Stimulated activated CD4-positive, alpha-beta T cell treated with anti-CD3 and anti-CD28 coated beads, TNF-alpha, amount 100 ng/mL, for 1 hour (primary cell): ENCODE data around the gene CACNA1H.

ENCODE experiments used
- DNase-seq, 3 donors: peaks; one replicate each; pipeline ENCODE4 v3.0.0-alpha.2; 2020; ENCODE audit warnings: low read depth in 3 of 3, low spot score in 1 of 3

CACNA1H gene

GRCh38 chr16:1121601-1122397 is 31.1 kb upstream of the CACNA1H start:
- DNase-seq, result no peak

- no peak for DNase-seq
Measured at GRCh38 chr16:1122398-1122765, 30.5 kb upstream of the CACNA1H start.

GRCh38 chr16:1123525-1124230 is 29.2 kb upstream of the CACNA1H start:
- no peak for DNase-seq

GRCh38 chr16:1124291-1124690 is 28.6 kb upstream of the CACNA1H start:
- DNase-seq, result no peak

GRCh38 chr16:1124795-1125194 is 28.1 kb upstream of the CACNA1H start:
- DNase-seq, result no peak

GRCh38 chr16:1125471-1125870 is 27.4 kb upstream of the CACNA1H start:
- no peak for DNase-seq

- no peak for DNase-seq
Measured at GRCh38 chr16:1126044-1126443, 26.9 kb upstream of the CACNA1H start.

GRCh38 chr16:1126586-1126985 is 26.3 kb upstream of the CACNA1H start:
- no peak for DNase-seq

- DNase-seq, result no peak
Measured at GRCh38 chr16:1127101-1127500, 25.8 kb upstream of the CACNA1H start.

GRCh38 chr16:1127971-1128715 is 24.8 kb upstream of the CACNA1H start:
- DNase-seq, result no peak

GRCh38 chr16:1129106-1129960 is 23.6 kb upstream of the CACNA1H start:
- DNase-seq, result no peak

- no peak for DNase-seq
Measured at GRCh38 chr16:1130382-1130781, 22.5 kb upstream of the CACNA1H start.

GRCh38 chr16:1131378-1131994 is 21.4 kb upstream of the CACNA1H start:
- DNase-seq, result no peak

GRCh38 chr16:1132431-1132830 is 20.5 kb upstream of the CACNA1H start:
- DNase-seq, result no peak

- DNase-seq, result no peak
Measured at GRCh38 chr16:1133271-1133670, 19.6 kb upstream of the CACNA1H start.

GRCh38 chr16:1133810-1134520 is 18.9 kb upstream of the CACNA1H start:
- DNase-seq, result no peak

- no peak for DNase-seq
Measured at GRCh38 chr16:1134776-1135458, 18.0 kb upstream of the CACNA1H start.

- no peak for DNase-seq
Measured at GRCh38 chr16:1135459-1135825, 17.5 kb upstream of the CACNA1H start.

- no peak for DNase-seq
Measured at GRCh38 chr16:1137604-1138003, 15.3 kb upstream of the CACNA1H start.
